Tibial artery (tissue), 4 donors: ENCODE results near the gene MALRD1.

Source experiments
- DNase-seq, 2 donors: peaks; one replicate each; pipeline ENCODE4 v3.0.0-alpha.2; 2019
- H3K27ac ChIP-seq, 2 donors: fragments of 200-600 bp; sonication (generic) in 1 of 2; 1 replicate in 1 of 2; 2 replicates in 1 of 2; pipeline ENCODE4 v1.5.1; 2018 to 2019; ENCODE audit warnings: mild to moderate bottlenecking in 1 of 2
- H3K27me3 ChIP-seq, 2 donors: fragments of 200-600 bp; sonication (generic) in 1 of 2; one replicate each; pipeline versions ENCODE4 v1.5.1 to v1.6.0; 2016 to 2019
- H3K36me3 ChIP-seq, 3 donors: fragments of 200-600 bp; sonication (generic) in 2 of 3; one replicate each; pipeline ENCODE4 v1.5.1; 2016 to 2019; ENCODE audit warnings: mild to moderate bottlenecking in 2 of 3
- H3K4me1 ChIP-seq, 4 donors: fragments of 200-600 bp; sonication (generic) in 2 of 4; 1 replicate in 3 of 4; 2 replicates in 1 of 4; pipeline ENCODE4 v1.5.1; 2016 to 2019
- H3K4me3 ChIP-seq, 2 donors: fragments of 200-600 bp; sonication (generic) in 1 of 2; 1 replicate in 1 of 2; 2 replicates in 1 of 2; pipeline ENCODE4 v1.5.1; 2018 to 2019; ENCODE audit warnings: mild to moderate bottlenecking in 2 of 2
- H3K9me3 ChIP-seq, 3 donors: fragments of 200-600 bp; sonication (generic) in 1 of 3; one replicate each; pipeline ENCODE4 v1.5.1; 2016 to 2019
- CTCF ChIP-seq, 2 experiments: fragments of 200-600 bp in 1 of 2; fragments of 450-650 bp in 1 of 2; IDR thresholded peaks; one replicate each; pipeline ENCODE4 v1.5.1; 2017 to 2019; ENCODE audit warnings: antibody characterized with exemption in 2 of 2, mild to moderate bottlenecking in 1 of 2, moderate library complexity in 1 of 2
- intact Hi-C: fragments of 100-400 bp; cut with DNase I; formaldehyde crosslinking; loops from one replicate; pipeline ENCODE4 v1.15.0; 2023; ENCODE audit warnings: low total_unique reads

MALRD1 gene

DNA sequence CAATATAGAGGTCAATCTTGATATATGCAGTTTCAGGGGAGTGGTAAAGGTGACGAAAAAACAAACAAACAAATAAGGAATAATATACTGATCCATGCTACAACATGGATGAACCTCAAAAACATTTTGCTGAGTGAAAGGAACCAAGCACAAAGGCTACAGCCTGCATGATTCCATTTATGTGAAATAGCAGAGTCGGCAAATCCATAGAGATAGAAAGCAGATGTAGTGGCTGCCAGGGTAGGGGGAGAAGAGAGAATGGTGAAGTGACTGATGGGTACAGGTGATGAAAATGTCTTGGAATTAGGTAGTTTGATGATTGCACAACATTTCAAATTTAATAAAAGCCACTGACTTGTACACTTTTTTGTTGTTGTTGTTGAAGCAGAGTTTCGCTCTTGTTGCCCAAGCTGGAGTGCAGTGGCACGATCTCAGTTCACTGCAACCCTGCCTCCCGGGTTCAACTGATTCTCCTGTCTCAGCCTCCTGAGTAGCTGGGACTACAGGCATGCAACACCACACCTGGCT, 71.8 kb downstream of the MALRD1 start:
- intact Hi-C loops = no loop called here
- no peak for DNase-seq
- no peaks in the 10 kb centered on the region for H3K36me3 ChIP-seq
- no peaks in the 10 kb centered on the region for H3K27me3 ChIP-seq
- no peaks in the 10 kb centered on the region for H3K4me1 ChIP-seq
- H3K4me3 ChIP-seq = no peak overlapping the region
- no peak overlapping the region for H3K27ac ChIP-seq
- no peak for TF ChIP-seq CTCF (IDR thresholded peaks at IDR 0.05)
- H3K9me3 ChIP-seq = no peaks in the 10 kb centered on the region

GRCh38 chr10:19133992-19134391, 85.4 kb downstream of the MALRD1 start:
- intact Hi-C loops = no loop called here
- H3K9me3 ChIP-seq = no peaks in the 10 kb centered on the region
- H3K27me3 ChIP-seq = no peaks in the 10 kb centered on the region
- H3K36me3 ChIP-seq = no peaks in the 10 kb centered on the region
- H3K4me1 ChIP-seq = no peaks in the 10 kb centered on the region
- no peak for DNase-seq
- H3K27ac ChIP-seq = no peak overlapping the region
- H3K4me3 ChIP-seq = no peak overlapping the region
- no peak for TF ChIP-seq CTCF (IDR thresholded peaks at IDR 0.05)

GRCh38 chr10:19142967-19143366, 94.4 kb downstream of the MALRD1 start:
- Histone ChIP-seq H3K9me3 (no peaks in the 10 kb centered on the region), H3K36me3 (no peaks in the 10 kb centered on the region), H3K4me1 (no peaks in the 10 kb centered on the region), H3K27me3 (no peaks in the 10 kb centered on the region), H3K27ac (no peak overlapping the region), H3K4me3 (no peak overlapping the region)
- intact Hi-C loops = no loop called here
- TF ChIP-seq CTCF (IDR thresholded peaks at IDR 0.05) = no peak
- no peak for DNase-seq

GRCh38 chr10:19144206-19144605, 95.6 kb downstream of the MALRD1 start:
- Histone ChIP-seq H3K4me1 (no peaks in the 10 kb centered on the region), H3K27ac (no peak overlapping the region), H3K9me3 (no peaks in the 10 kb centered on the region), H3K27me3 (no peaks in the 10 kb centered on the region), H3K4me3 (no peak overlapping the region), H3K36me3 (no peaks in the 10 kb centered on the region)
- TF ChIP-seq CTCF (IDR thresholded peaks at IDR 0.05) = no peak
- DNase-seq = no peak
- intact Hi-C loops = no loop called here

DNA sequence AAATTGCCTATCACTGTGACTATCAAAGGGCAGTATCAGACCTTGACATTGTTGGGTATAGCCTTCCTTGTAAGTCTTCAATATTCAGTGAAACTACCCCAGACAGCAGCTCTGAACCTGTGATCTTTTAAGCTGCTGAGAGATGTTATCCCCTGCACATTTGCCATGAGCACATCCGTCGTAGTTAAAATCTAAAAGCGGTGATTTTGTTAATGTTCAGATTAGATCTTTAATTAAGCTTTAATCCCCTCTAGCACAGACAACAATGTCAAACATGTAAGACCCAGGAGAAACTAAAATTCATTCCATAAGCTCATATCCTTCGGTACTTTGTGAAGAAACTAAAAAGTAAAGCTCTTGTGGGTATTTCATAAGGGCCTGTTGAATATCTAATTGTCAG, 105.8 kb downstream of the MALRD1 start:
- Histone ChIP-seq H3K4me3 (no peak overlapping the region), H3K9me3 (no peaks in the 10 kb centered on the region), H3K27me3 (no peaks in the 10 kb centered on the region), H3K4me1 (no peaks in the 10 kb centered on the region), H3K27ac (no peak overlapping the region), H3K36me3 (no peaks in the 10 kb centered on the region)
- DNase-seq = no peak
- intact Hi-C loops = no loop called here
- no peak for TF ChIP-seq CTCF (IDR thresholded peaks at IDR 0.05)

DNA sequence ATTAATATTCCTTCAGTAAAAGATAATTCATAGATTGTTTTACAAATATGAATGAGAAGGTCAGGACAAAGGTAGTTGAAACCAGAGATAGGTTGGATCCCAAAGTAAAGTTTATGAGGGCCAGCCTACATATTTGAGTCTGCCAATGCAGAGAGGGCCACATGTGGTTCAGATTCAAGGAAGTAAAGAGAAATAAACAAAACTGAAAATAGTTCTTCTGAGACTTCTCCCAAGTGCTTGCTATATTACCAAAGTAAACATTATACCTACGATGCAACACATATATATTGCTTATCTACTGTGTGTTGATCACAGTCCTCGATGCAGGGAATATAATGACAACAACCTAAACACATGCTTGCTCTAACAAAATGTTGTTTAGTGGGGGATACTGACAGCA, 109.8 kb downstream of the MALRD1 start:
- no peaks in the 10 kb centered on the region for H3K36me3 ChIP-seq
- no peaks in the 10 kb centered on the region for H3K4me1 ChIP-seq
- intact Hi-C loops = no loop called here
- H3K9me3 ChIP-seq = no peaks in the 10 kb centered on the region
- H3K27me3 ChIP-seq = no peaks in the 10 kb centered on the region
- no peak for TF ChIP-seq CTCF (IDR thresholded peaks at IDR 0.05)
- H3K4me3 ChIP-seq = no peak overlapping the region
- no peak for DNase-seq
- H3K27ac ChIP-seq = no peak overlapping the region
